DMS 273 treated with DMSO at 0.1 percent for 48 hours (cell line): ENCODE results near the gene CCL4.
"Not testable (repeated sequence)": the region's sequence is repeated elsewhere in the genome, so short reads cannot be mapped to it uniquely, and the experiment has no call there.

Source experiments
- DNase-seq: peaks from one replicate; lab custom pipeline; 2025; lab: John Stamatoyannopoulos, UW

Gene CCL4

DNA sequence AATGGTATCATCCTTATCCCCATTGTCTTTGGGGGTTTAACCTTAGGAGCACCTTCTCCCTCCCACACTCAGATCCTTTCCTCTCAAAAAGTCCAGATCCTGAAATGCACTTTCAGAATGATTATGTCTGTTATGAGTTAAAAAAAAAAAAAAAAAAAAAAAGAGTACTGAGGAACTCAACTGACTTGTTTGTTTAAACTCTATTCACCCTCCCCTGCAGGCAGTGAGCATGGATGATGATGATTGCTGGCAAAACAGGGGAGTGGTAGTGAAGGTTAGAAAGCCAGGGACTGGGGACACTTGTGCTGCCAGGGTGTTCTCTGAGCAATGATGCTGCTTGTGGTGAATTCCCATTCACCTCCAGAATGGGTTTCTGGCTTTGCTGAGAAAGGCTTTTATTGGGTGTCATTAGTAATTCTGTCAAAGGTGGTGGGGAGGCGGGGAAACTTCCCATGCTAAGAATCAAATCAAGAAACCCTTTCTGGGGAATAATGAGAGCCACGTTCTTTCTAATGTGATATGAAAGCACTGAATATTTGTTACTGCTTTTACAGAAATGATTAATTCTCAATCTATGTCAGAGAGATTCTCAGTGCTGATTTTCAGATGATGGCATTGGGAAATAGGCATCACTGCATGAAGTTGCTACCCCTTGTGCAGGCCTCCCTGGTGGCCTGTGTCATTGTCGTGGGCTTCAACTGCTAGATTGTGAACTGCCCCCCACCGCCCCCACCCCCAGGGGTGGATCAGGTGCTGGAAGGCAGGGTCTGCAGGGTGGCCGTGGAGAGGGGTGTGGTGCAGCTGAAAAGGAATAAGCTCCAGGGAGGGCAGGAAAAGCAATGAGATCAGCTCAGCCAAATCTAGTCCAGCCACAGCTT, 14.1 kb downstream of the CCL4 start:
- DNase-seq = no peak

DNA sequence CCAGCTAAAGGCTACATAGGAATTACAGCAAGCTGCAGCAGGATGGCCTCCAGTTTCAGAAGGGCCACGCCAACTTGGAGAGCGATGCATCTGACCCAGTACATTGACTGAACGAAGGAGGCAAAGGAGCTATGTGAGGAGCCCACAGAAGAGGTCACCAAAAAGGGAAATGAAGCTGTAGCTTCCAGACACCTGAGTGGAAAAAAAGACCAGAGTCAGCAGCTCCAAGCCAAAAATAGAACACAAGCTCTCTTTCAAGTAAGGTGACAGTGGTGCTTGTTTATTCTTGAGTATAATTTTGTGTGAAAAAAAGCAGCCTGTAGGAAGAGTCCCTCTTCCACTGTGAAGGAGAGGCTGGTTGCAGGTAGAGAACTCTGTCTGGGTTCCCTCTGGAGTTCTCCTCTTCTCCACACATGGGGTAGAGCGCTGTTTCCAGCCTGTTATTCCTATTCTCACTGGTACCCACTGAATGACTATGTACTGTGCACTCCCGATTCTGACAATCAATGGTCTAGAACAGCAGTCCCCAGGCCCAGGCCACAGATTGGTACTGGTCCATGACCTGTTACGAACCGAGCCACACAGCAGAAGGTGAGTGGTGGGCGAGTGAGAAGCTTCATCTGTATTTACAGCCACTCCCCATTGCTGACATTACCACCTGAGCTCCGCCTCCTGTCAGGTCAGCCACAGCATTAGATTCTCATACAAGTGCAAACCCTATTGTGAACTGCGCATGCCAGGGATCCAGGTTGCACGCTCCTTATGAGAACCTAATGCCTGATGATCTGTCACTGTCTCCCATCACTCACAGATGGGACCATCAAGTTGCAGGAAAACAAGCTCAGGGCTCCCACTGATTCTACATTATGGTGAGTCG, 15.1 kb downstream of the CCL4 start:
- DNase-seq = no peak

DNA sequence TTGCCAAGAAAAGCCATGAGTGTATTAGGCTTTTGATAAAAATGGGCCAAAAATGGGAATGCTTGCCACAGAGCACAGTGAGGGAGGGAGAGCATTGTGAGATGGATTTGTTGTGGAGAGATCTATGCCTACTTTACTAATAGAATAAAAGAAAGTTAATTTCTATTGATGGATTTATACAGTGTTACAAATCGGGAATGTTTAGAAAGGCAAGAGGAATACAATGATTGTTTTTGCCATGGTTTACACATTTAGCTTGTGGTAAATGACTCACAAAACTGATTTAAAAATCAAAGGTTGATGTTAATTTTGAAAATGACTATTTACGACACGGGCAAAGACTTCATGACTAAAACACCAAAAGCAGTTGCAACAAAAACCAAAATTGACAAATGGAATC, 16.6 kb downstream of the CCL4 start:
- DNase-seq = no peak

DNA sequence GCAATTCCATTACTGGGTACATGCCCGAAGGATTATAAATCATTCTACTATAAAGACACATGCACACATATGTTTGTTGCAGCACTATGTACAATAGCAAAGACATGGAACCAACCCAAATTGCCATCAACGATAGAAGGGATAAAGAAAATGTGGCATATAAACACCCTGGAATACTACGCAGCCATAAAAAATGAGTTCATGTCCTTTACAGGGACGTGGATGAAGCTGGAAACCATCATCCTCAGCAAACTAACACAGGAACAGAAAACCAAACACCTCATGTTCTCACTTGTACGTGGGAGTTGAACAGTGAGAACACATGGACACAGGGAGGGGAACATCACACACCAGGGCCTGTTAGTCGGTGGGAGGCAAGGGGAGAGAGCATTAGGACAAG, 17.5 kb downstream of the CCL4 start:
- DNase-seq = not testable (repeated sequence)

DNA sequence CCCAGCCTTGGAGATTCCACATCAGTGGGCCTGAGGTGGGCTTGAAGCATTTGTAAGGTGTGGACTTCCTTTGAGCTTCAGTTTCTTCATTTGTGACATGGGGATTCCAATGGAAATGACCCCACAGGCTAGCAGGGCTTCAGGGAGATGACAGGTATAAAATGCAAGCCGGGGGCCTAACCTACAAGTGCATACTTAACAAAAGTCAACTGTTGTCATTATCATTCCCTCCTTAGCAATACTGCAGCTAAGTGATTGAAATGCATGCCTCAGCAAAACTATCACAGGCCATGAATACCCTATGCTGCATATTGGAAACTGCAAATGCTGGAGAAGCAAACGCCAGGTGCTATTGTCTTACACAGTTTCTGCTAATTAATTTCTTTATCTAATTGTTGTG, 19.8 kb downstream of the CCL4 start:
- no peak for DNase-seq

DNA sequence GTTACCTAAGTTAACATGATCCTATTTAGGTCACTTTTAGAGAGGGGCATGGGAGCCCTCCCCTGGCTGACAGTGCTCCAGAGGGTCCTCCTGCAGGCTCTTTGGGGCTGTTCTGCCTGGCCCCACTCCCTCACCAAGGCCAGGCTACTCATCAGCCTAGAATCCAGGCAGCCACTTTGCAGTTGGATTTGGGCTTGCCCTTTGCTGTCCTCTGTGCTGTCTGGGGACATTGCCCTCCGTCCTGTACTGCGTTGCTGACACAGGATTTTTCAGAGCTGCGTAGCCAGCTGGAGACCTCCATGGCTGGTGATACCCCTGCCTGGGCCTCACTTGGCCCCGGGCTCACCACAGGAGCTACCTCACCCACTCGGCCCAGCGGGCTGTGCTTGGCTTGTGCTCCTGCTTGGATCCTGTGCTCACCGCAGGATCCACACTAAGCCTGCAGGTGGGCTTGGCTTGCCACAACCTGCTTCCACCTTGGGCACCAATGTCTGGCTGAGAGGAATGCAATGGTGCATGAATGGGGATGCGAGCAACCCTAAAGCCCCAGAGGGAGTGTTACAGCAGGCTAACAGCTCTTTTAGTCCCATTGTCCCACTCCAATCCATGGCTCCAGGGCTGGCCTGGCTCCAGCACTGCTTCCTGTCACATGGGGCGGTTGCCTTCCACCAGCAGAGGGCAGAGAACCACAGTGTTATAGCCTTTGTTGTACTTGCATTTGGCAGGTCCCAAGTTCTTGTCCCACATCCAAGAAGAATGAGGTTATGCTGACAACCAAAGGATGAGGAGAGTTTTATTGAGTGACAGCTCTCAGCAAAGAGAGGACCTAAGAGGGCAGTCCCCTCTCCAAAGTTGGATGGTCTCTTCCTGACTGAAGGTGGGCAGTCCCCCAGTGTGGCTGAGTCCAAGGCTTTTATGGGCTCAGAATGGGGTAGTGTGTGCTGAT, 21.5 kb downstream of the CCL4 start:
- DNase-seq = no peak

DNA sequence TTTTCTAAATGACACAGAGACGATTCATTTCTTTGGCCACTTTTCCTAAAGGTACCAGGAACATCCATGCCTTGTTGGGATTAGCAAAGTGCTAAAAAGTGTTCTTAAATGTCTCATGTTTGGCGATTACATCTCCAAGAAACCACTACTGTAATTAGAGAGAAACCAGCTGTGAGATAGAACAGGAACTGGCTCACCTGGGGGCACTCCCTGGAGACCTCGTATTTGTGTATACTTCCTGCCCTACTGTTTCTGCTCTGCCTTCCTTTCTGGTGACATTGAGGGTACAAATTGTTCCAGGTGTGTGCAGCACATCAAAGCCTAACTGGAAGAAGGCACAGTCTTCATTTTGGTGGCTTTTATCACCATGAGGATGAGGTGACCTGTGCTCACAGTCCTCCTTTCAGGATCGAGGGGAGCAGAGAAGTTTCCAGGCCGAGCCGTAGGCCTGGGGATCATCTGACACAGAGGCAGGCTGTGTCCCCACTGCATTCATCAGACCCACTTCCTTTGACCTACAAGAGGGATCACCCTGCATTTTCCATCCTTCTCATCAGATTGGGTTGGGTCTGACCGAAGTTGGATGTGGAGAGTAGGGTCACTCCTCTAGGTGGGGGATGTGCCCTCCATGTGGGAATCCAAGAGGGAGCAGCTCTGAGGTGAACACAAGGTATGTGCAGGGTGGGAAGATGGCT, 23.7 kb downstream of the CCL4 start:
- DNase-seq = no peak

DNA sequence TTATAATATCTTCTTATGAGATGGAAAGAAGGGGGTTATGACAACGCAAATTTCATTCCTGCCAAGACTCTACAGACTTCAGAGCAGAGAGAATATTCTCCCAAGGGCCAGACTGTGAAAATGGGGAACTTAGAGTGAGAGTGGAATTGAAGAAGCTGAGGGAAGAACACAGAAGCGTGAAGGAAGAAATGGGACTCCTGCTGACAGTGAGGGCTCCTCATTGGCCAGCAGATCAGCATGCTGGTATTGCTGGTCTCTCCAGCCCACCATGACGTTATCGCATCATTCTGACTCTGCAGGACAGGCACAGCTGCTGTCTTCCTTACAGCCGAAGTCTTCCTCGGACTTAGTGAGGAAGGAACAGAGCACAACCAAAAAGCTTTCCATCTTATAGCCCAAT, 24.3 kb downstream of the CCL4 start:
- no peak for DNase-seq

DNA sequence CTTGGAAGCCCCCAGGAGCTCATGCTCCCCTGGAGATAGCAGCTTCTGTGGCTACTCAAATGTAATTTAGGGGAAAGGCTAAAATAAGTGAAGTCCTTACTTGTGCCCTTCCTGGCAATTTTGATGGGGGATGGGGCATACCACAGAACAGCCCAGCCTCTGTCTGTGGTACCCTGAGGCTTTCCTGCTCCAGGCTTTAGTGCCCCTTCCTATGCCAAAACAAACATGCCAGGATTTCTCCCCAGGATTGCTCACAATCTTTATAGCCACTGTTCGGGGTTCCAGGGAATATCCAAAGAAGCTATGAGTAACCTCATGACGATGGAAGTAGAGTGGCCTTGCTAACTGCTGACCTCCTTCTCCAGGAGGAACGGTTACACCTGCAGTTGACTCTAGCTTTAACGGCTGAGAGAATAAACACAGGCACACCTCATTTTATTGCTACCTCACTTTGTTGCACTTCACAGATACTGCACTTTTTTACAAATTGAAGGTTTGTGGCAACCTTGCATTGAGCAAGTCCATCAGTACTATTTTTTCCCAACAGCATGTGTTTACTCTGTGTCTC, 24.9 kb downstream of the CCL4 start:
- no peak for DNase-seq

DNA sequence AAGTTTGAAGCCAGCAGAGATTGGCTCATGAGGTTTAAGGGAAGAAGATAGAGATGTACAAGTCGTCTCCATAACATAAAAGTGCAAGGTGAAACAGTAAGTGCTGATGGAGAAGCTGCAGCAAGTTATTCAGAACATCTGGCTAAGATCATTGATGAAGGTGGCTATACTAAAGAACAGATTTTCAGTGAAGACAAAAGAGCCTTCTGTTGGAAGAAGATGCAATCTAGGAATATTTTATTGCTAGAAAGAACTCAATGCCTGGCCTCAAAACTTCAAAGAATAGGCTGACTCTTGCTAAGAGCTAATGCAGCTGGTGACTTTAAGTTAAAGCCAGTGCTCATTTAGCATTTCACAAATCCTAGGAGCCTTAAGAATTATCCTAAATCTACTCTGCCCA, 26.0 kb downstream of the CCL4 start:
- no peak for DNase-seq

DNA sequence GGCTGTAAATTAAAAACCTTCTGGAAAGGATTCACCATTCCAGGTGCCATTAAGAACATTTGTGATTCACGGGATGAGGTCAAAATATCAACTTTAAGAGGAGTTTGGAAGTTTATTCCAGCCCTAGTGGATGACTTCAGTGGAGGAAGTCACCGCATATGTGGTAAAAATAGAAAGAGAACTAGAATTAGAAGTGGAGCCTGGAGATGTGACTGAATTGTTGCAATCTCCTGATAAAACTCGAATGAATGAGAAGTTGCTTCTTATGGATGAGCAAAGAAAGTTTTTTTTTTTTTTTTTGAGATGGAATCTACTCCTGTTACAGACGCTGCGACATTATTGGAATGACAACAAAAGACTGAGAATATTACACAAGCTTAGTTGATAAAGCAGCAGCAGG, 26.7 kb downstream of the CCL4 start:
- no peak for DNase-seq

DNA sequence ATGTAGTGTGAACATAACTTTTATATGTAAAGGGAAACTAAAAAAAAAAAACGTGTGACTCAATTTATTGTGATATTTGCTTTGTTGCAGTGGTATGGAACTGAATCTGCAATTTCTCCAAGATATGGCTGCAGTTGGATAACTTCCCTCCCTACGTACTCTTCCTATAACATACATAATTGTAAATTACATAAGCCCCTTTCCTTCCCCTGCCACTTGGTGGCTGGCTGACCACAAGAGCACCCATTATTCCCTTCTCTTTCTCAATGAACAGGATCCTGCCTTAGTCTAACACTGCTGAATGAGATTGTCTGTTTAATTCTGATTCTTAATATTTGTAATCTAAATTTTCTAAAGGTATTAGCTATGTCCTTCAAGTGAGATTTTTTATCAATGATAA, 27.8 kb downstream of the CCL4 start:
- DNase-seq = no peak

DNA sequence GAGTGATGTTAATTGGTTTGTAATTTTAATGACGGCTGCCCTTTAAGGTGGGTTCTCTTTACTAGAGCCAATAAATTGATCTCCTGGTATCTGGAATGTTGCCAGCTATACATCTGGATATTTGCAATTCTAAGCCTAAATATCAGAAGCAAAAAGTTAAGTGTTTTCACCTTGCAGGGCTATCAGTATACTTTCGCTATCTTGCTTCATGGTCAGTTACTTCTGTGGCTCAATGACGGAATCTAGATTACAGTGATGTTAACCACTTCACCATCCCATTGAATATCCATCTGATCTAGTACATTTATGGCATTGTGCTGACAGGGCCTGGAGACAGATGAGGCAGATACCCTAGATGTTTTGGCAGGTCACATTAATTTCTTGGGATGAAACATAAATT, 28.3 kb downstream of the CCL4 start:
- no peak for DNase-seq

DNA sequence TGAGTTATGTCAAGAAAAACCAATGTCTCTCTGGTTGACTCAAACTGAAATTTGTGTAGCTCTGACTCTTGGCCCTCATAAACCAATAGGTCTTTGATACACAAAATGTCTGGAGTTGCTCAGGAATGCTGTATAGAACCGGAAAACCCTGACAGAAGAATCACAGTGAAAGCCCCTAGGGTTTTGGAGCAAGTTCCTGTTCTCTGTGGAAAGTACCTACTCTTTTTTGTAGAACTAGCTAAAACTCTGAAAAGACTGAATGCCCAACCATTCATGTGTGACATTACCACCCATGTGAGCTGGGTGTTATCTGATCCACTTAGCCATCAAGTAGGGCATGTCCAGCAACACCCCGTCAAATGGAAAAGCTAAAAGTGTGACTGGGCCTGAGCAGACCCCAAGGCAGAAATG, 28.8 kb downstream of the CCL4 start:
- no peak for DNase-seq

DNA sequence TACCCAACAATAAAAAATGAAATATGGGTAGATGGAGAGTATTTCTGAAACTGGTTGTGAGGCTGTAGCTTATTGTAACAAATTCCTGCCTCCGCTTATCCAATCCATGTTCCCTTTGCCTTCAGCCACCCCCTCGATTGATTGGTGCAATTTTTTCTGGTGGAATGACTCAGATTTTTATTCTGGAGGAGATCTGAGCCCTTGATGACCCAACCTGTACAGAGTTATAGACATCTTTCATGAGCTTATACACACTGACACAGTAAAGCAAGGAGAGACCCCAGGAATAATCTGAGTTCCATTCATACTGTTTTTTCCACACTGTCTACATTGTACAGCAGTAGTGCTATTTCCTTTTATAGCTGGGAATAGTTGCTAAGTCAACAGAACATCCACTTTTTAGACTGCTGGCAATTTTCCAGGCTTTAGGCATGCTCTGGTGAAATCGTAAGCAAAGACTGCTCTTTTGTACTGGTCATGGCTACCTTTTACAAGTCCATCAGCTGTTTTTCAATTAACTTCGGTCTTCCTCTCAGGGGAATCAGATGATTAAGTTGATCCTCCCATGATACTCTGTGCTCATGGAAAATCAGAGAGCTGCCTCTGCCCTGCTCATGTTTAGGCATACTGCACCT, 30.1 kb downstream of the CCL4 start:
- no peak for DNase-seq

DNA sequence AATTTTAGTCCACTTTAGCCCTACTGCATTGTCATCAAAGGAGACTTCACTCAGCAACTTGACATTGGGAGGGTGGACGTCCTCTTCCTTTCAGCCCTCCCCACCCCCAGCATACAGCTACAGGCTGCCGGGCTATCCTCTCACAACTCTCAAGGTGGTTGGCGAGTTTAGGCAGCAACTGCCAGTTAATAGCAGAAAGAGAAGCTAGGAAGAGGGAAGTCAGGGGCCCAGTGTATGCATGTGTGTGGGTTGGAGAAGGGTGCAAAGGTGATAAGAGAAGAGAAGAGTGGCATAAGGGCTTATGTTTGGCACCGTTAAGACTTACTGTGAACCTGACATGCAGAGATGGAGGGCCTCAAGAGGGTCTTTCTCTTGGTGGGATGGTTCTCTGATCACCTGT, 31.8 kb downstream of the CCL4 start:
- DNase-seq = no peak

DNA sequence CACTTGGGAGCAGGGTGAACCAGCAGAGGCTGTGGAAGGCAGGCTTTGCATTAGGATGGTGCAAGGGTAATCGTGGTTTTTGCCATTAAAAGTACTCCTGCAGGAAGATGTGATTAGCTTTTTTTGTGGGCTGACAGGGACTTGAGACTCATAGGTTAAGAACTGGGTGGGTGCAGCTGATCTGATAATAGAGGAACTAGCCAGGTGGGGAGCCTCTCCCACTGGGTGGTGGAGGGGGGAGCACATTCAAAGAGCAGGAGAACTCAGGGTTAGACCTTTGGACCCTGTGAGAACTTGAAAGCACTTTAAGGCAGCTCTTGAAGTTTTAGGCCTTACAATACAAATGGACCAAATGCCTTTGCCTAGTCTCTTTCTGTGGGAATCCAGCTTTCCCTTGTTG, 32.4 kb downstream of the CCL4 start:
- DNase-seq = no peak

DNA sequence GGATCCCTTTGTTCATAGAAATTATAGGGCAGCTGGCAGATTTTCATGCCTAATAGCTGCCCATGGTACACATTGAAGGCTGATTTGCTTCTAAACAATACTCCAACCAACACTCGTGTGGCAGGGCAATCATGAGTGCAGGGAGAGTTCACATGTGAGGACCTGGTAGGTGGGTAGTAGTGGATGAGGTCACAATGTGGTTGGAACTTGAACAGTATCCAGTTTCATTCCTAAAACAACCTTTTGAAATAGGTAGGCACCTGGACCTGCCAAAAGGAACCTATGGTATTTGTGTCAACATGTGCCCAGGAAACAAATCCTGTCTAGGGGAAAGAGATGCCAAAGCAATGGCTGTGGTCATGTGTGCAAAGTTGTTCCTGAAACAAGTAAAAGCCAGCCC, 32.8 kb downstream of the CCL4 start:
- DNase-seq = no peak

DNA sequence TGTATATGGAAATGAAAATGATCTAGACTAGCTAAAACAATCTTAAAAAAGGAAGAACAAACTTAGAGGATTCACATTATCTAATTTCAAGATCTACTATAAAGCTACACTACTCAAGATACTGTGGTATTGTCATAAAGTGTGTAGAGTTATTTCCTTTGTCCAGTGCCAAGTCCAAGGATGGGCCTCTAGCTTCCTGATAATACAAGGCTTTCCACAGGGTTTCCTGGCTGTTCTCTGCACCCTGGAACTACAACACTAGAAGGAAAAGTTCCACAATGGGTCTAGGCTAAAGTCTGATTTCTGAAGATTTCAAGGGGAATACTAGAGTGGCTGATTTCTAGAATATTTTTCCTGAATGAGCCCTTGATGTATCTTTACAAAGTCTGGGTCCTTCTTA, 38.6 kb downstream of the CCL4 start:
- DNase-seq = no peak

DNA sequence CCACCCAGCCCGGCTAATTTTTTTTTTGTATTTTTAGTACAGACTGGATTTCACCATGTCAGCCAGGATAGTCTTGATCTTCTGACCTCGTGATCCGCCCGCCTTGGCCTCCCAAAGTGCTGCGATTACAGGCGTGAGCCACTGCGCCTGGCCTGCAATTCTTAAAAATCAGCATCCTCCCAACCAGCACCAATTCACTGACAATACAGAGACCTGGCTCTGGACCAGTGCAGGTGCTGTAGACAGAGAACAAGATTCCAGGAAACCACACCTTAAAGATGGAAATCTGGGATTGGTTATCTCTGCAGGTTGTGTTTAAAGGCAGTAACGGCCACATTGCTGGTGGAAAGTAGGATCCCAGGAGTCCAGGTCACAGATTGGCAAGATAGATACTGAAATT, 39.2 kb downstream of the CCL4 start:
- DNase-seq = no peak

DNA sequence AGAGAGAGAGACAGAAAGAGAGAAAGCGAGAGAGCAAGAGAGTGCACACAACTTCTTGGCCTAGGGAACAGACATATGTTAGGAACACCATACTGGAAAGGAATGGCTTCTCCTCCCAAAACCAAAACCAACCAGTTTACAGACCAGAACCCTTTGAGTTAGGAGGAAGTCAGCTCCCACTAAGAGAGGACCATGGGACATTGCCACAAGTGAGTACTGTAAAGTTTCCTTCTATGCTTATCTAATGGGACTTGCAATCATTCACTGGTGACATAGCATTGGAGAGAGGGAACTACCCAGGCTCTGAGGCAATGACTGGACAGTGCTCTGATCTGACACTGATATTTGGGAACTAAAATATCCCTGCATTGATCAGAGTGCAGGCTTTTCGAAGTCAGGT, 40.4 kb downstream of the CCL4 start:
- no peak for DNase-seq
